Measurements from ENCODE around the gene ZNF446.
A peak's percentile ranks its signal among the peaks of the same experiment; 100 is the strongest.
"Not testable (repeated sequence)": the region's sequence is repeated elsewhere in the genome, so short reads cannot be mapped to it uniquely, and the experiment has no call there.

ZNF446 gene

DNA sequence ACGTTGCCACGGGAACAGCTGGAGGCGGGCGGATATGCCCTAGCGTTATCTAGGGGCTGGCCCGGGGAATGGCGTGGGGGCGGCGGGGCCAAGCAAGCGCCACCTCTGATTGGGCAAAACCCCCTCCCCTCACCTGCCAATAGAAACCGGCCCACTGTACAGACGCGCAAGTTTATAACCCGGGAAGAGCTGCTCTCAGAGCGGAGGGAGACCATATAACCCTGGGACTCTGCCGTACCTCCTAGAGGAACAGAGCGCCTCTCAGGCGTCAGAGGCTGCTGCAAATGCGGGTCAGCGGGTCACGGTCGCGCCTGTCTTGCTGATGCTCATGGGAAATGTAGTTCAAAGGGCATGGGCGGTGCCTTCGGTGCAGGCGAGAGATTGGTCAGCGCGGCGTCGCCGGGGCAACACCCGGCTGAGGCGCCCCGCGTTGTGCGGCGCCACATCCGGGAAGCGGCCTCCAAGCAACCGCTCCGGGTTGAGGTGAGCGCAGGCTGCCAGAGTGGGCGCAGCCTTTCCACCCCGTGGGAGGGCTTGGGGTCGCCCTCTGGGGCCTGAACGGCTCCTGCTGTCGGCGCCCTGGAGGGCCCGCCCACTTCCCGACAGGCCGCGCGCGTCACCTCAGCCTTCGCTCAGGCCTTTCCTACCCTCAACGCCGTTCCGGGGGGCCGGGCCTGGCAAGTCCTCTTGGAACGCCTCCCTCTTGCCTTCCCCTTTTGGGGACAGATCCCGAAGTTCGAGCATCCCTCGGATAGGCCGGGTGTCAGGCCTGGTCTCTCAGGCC, at the start of gene ZNF446:
Gene ZNF446, plus strand, starts transcription at position 639 of the 784 bp plus-strand sequence. CDS start 867 bp downstream, outside the sequence.
- DNase-seq (ENCODE audit: low read depth): peak; percentile 79

- DNase-seq (ENCODE audit: low read depth): no peak
Observed at GRCh38 chr19:58428617-58429016, 47.5 kb upstream of the ZNF446 start.

GRCh38 chr19:58429745-58430144, 46.4 kb upstream of the ZNF446 start:
- DNase-seq (ENCODE audit: low read depth): no peak

GRCh38 chr19:58434217-58434616, 41.9 kb upstream of the ZNF446 start:
- DNase-seq (ENCODE audit: low read depth): no peak

GRCh38 chr19:58439576-58440554, 36.3 kb upstream of the ZNF446 start, which contains the start of gene ZNF132:
TSS of gene ZNF132 (minus strand) at chr19:58440153. CDS start at chr19:58439821, 332 bp downstream.
- peak; percentile 65 for DNase-seq (ENCODE audit: low read depth)

- DNase-seq (ENCODE audit: low read depth): no peak
Observed at GRCh38 chr19:58440556-58440955, 35.6 kb upstream of the ZNF446 start.

- DNase-seq (ENCODE audit: low read depth): not testable (repeated sequence)
Observed at GRCh38 chr19:58442986-58443385, 33.2 kb upstream of the ZNF446 start.

DNA sequence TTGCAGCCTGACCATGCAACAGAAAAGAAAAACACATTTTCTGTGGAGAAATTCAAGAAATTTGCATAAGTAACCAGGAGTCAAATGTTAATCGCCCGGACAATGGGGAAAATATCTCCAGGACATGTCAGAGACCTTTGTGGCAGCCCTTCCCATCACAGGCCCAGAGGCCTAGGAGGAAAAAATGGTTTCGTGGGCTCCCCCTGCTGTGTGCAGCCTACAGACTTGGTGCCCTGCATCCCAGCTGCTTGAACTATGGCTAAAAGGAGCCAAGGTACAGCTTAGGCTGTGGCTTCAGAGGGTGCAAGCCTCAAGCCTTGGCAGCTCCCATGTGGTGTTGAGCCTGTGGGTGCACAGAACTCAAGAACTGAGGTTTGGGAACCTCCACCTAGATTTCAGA, 27.3 kb upstream of the ZNF446 start:
- not testable (repeated sequence) for DNase-seq (ENCODE audit: low read depth)

DNA sequence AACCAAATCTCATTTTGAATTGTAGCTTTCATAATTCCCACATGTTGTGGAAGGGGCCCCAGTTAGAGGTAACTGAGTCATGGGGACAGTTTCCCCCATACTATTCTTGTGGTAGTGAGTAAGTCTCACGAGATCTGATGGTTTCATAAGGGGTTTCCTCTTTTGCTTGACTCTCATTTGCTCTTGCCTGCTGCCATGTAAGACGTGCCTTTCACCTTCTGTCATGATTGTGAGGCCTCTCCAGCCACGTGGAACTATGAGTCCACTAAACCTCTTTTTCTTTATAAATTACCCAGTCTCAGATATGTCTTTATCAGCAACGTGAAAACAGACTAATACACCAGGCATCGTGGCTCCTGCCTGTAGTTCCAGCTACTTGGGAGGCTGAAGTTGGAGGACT, 26.2 kb upstream of the ZNF446 start:
- not testable (repeated sequence) for DNase-seq (ENCODE audit: low read depth)

DNA sequence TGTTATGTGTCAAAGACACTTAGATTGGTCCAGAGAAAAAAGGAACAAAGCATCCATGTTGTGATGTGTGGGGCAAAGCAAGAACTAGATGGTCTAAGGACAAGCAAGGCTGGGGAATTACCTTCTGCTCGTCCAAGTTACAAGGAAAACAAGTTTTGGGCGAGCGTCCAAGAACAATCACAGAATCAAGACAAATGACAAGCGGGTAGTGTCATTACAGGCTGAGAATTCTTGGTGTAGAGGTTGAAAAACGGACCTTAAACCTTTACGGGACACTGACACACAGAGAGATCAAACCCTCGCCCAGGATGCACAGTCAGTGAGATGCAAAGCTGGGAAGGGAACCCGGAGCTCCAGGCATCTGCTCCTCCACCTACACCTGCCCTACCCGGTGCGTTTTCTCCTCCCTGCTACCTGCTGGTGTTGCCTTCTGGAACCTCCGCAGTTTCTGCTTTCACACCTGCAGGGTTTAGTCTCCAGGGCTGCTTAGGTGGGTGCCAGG, 25.2 kb upstream of the ZNF446 start:
- DNase-seq (ENCODE audit: low read depth): no peak

- DNase-seq (ENCODE audit: low read depth): peak; percentile 87
Observed at GRCh38 chr19:58451358-58452101, 24.6 kb upstream of the ZNF446 start, which contains the start of gene ZNF324B. TSS of gene ZNF324B (plus strand) at chr19:58451622. CDS start at chr19:58453702, 2,080 bp downstream.

DNA sequence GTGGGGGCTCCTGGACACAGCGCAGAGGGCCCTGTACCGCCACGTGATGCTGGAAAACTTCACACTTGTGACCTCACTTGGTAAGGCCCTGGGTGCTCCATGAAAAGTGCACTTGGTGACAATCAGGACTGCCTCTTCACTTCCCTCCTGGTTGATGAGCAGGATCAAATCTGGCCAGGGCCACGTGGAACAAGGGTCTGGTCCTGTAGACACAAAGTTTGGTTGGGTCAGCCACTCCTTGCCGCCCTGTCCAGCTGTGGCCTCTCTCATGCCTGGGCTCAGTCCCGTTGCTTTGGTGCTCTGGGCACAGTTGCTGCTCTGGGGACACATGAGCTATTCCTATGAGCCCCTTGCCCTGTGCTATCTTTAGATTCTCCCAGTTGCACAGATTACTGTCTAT, 22.4 kb upstream of the ZNF446 start:
- DNase-seq (ENCODE audit: low read depth): no peak

DNA sequence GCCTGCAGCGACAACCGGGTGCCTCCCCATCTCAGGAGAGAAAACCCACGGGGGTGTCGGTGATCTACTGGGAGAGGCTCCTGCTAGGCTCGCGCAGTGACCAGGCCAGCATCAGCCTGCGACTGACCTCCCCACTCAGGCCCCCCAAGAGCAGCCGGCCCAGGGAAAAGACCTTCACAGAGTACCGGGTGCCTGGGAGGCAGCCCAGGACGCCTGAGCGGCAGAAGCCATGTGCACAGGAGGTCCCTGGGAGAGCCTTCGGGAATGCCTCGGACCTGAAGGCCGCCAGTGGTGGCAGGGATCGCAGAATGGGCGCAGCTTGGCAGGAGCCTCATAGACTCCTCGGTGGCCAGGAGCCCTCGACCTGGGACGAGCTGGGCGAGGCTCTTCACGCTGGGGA, 20.8 kb upstream of the ZNF446 start:
- no peak for DNase-seq (ENCODE audit: low read depth)

GRCh38 chr19:58456111-58456510, 20.0 kb upstream of the ZNF446 start:
- no peak for DNase-seq (ENCODE audit: low read depth)

DNA sequence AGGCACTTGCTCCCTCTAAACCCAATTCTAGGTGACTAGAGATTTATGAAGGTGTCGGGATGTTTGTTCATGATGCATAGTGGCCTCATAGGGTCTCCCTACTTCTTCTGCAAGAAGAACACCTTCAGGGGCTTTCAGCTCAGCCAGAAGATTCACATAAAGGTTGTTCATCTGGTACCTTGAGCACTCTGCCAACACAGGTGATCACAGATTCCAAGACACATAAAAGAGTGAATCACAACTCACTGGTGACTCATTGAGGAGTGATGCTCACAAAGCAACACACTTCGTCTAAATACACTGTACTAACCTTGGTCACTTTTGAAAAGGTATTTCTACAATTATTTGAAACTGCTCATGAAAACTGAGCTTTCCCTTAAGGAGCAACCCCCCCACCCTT, 16.1 kb upstream of the ZNF446 start:
- no peak for DNase-seq (ENCODE audit: low read depth)

- DNase-seq (ENCODE audit: low read depth): no peak
Observed at GRCh38 chr19:58466089-58466759, 9.9 kb upstream of the ZNF446 start.

GRCh38 chr19:58466760-58467589, 9.2 kb upstream of the ZNF446 start, which contains the start of gene ZNF324:
TSS of gene ZNF324 (plus strand) at chr19:58467080. CDS start at chr19:58469186, 2,106 bp downstream.
- peak; percentile 95 for DNase-seq (ENCODE audit: low read depth)

GRCh38 chr19:58468216-58468839, 7.8 kb upstream of the ZNF446 start:
- no peak for DNase-seq (ENCODE audit: low read depth)

- no peak for DNase-seq (ENCODE audit: low read depth)
Observed at GRCh38 chr19:58469241-58470013, 6.7 kb upstream of the ZNF446 start.

All from stimulated activated CD8-positive, alpha-beta memory T cell treated with anti-CD3 and anti-CD28 coated beads, Interleukin-15, amount 100 ng/mL, for 24 hours (primary cell).